Umbilical cord (tissue), 2 donors: ENCODE data around the gene ZC3H4. TPM values are rescaled to one million over a fixed set of nuclear protein-coding genes. Genes with fewer than 3 reads are reported as not detected.

ENCODE experiments used
- DNase-seq: peaks from one replicate; pipeline ENCODE4 v3.0.0-alpha.2; 2015; ENCODE audit warnings: low spot score
- total RNA-seq: library from RNA; depleted of rRNA; stranded (reverse); fragments of >200 nt; gene quantifications from one replicate; pipeline ENCODE4 v1.2.3, GENCODE V29; 2014; ENCODE audit warnings: low replicate concordance; ENCODE audit not compliant: insufficient read depth

ZC3H4 gene
- total RNA-seq, 1 donor from 2014 or later = 9.4 TPM

DNA sequence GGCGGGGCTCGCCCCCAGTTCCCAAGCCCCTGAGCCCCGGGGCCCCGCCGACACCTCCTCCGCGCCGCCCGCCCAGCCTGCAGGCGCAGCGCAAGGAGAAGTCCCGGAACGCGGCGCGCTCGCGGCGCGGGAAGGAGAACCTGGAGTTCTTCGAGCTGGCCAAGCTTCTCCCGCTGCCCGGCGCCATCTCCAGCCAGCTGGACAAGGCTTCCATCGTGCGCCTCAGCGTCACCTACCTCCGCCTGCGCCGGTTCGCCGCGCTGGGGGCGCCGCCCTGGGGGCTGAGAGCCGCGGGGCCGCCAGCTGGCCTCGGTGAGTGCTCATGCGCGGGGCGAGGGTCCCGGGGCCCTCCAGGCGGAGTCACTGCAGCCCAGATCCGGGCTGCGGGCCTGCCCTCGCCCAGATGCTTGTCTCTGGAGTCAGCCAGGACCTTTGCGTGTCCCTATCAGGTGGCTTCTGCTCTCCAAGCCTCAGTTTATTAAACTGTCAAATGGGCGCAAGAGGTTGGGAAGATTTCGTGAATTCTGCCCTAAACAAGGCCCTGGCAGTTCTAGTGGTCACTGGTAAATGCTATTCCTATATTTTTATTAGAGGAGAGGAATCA, 91.9 kb downstream of the ZC3H4 start:
- no peak for DNase-seq

- no peak for DNase-seq
Measured at GRCh38 chr19:47020992-47021496, 92.5 kb downstream of the ZC3H4 start.

DNA sequence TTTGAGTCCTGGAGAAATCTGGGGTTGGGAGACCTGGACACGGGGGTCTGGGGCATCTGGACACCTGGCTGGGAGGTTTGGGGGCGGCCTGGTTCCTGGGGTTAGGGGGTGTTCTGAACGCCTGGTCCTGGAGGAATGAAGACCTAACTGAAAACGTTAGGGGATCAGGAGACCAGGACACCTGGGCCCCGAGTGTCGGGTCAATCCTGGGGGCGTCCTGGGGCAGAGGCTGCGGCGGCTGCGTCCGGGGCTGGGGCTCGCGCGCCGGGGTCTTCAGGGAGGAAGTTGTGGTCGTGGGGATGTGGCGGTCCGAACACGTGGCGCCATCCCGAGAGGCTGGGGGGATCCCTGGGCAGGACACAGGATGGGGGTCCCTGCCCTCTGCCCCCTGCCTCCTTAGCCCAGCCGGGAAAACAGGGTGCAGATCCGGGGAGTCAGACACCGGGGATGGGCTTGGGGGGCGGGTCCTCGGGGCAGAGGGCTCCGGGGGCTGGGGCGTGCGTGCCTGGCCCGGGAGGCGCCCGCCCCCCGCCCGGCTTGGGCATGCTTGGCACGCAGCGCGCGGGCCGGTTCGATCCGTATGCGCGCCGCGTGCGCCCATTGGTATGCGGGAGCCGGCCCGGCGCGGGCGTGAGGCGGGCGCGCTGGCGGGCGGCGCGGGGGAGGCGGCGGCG, 93.3 kb downstream of the ZC3H4 start:
- DNase-seq = no peak

DNA sequence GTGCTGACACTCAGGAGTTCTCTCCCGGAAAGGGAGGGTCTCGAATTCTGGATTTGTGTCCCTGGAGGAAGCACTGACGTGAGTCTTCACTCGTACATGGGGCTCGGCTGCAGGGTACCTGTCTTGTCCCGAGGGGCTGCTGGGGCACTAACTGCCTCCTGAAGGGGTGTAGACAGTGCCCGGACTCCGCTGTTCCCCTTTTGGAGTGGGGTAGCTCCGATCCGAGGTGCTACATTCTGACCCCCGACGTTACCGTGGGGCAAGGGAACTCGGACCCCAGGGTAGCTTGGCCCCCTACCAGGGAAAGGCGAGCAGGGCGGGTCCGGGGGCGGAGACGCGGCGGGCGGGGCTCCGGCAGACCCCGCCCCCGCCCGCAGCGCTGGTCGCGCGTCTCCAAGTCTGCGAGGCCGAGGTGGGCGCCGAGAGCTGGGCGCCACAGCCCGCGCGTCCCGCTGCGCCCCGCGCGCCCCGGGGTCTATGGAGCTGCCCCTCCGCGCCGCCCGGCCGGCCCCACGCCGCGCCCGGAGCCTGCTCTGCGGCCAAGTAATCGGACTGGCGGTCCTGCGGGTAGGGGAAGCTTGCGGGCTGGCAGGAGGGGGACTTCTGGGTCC, 94.0 kb downstream of the ZC3H4 start, which contains the start of gene NPAS1:
TSS of gene NPAS1 (plus strand) at position 407 of the 611 bp plus-strand sequence. CDS start 1,211 bp downstream, outside the sequence.
- no peak for DNase-seq

DNA sequence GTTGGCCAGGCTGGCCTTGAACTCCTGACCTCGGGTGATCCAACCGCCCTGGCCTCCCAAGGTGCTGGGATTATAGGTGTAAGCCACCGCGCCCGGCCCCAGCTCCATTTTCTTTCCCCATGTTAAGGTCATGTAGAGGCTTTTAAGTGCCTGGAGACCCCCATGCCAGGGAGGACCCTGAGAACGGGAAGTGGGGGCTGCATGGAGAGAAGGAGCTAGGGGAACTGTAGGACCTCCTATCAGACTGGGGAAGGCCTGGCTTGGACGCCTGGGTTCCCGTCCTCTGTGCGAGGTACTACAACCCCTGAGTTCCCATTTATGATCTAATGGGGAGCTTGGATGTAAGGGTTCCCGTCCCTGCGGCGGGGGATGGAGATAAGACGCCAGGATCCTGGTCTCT, 94.7 kb downstream of the ZC3H4 start:
- DNase-seq = no peak

Other genes with a start within 250 kb of the ZC3H4 start
- gene NPAS1, start 93.9 kb downstream of the ZC3H4 start, total RNA-seq = not detected
- 5.3 TPM for gene TMEM160, start 65.2 kb downstream of the ZC3H4 start, total RNA-seq
- gene SAE1, start 17.1 kb upstream of the ZC3H4 start, total RNA-seq = 52.5 TPM
- 1.2 TPM for gene BBC3, start 117.4 kb upstream of the ZC3H4 start, total RNA-seq
- gene CCDC9, start 142.7 kb upstream of the ZC3H4 start, total RNA-seq = 4.6 TPM
- gene INAFM1, start 161.1 kb upstream of the ZC3H4 start, total RNA-seq = 1.2 TPM
- gene C5AR1, start 196.1 kb upstream of the ZC3H4 start, total RNA-seq = 2.6 TPM
- 5.5 TPM for gene C5AR2, start 218.4 kb upstream of the ZC3H4 start, total RNA-seq
- gene DHX34, start 235.5 kb upstream of the ZC3H4 start, total RNA-seq = 10.1 TPM